GM21381 (cell line): ENCODE results near the gene RPA3.

ENCODE experiments used
- ATAC-seq: cut with Tn5 transposase; IDR thresholded peaks from one replicate; pipeline ENCODE4 v1.9.1; 2021; ENCODE audit warnings: mild to moderate bottlenecking, moderate library complexity; ENCODE audit not compliant: unreplicated experiment

The RPA3 gene

DNA sequence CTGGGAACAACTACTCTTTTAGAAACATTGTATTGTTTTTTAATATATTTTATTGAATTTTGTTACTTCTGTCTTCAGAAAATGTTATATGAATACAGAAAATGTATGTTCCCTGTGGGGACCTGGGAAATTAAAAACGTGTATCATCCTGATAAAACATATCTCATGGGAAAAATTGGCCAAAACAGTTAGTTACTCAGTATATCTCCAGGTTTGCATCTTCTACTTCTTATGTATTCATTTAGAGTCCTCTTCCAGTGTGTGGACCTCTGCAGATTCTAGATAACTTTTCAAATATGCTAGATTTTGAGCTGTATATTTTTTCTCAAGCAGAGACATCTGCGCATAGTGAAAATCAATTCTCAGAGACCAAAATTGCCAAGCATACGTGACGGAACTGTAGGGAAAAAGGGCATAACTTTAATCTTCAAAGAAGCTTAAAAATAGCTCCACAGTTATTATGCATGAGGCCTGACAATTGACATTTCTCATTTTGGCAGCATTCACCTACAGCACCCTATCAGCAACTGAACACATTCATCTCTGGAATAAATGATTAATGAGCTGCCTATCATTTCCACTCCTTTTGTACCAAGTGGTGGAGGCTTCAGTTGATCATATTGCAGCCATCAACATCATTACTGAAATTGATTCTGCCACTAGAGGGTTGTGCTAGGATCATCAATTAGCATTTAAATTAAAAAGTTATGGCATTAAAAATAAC lies 104.2 kb downstream of the RPA3 start:
- no peak for ATAC-seq

GRCh38 chr7:7613210-7613609 lies 105.2 kb downstream of the RPA3 start:
- no peak for ATAC-seq

GRCh38 chr7:7612519-7612918 lies 105.9 kb downstream of the RPA3 start:
- ATAC-seq, result no peak

DNA sequence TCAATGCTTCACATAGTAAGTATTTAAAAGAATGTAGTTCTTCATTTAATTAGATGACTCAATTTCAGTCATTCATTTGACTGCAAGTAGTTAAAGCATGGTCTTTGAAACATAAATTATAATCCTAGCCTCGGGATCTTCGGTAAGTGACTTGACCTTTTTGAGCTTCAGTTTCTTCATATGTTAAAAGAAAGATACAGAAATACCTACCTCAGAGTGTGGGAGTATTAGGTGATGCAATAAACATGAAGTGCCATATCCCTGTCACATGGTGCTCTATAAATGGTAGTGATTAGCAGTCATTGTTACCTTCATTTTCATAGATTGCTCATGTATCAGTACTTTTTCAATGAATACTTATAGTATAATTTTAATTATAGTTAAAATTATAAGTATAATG lies 109.1 kb downstream of the RPA3 start:
- ATAC-seq, result no peak

- no peak for ATAC-seq
These were observed 111.4 kb downstream of the RPA3 start for GRCh38 chr7:7607010-7607409.

GRCh38 chr7:7596176-7596575 lies 122.2 kb downstream of the RPA3 start:
- no peak for ATAC-seq

- no peak for ATAC-seq
These were observed 123.0 kb downstream of the RPA3 start for GRCh38 chr7:7595451-7595850.
